NCI-H1694 (cell line): ENCODE results near the gene CCDC88B.
"Not testable (repeated sequence)": the region's sequence is repeated elsewhere in the genome, so short reads cannot be mapped to it uniquely, and the experiment has no call there.

ENCODE experiments used
- DNase-seq: peaks from one replicate; lab custom pipeline; 2025; lab: John Stamatoyannopoulos, UW

Gene CCDC88B

DNA sequence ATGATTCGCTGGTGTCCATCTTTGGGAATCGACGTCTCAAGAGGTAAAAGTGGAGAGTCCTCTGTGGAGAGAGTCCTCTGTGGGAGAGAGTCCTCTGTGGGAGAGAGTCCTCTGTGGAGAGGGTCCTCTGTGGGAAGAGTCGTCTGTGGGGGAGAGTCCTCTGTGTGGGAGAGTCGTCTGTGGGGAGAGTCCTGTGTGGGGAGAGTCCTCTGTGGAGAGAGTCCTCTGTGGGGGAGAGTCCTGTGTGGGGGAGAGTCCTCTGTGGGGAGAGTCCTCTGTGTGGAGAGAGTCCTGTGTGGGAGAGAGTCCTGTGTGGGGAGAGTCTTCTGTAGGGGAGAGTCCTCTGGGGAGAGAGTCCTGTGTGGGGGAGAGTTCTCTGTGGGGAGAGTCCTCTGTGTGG, 19.0 kb upstream of the CCDC88B start:
- DNase-seq, result no peak

DNA sequence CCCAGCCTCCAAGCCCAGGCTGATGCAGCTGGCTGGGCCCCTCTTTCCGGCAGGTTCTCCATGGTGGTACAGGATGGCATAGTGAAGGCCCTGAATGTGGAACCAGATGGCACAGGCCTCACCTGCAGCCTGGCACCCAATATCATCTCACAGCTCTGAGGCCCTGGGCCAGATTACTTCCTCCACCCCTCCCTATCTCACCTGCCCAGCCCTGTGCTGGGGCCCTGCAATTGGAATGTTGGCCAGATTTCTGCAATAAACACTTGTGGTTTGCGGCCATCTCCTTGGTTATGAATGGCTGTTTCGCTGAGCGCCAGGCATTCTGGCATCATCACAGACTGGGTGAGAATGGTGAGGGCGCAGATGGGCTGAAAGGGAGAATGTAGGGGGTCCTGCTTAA, 18.5 kb upstream of the CCDC88B start:
- no peak for DNase-seq

DNA sequence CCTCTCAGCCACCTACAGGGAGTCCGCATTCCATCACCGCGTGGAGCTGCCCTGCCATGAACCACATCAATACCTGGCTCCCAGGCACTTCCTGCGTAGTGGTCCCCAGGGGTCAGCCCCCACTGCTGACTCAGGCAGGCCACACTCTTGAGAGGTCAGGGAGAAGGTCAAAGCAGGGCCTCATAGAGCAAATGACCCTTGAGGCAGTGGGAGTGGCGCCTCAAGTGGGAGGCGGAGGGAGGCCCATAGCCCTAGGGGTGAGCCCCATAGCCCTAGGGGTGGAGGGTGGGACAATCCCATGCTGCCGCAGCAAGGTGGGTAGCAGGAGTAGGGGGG, 17.1 kb upstream of the CCDC88B start:
- no peak for DNase-seq

DNA sequence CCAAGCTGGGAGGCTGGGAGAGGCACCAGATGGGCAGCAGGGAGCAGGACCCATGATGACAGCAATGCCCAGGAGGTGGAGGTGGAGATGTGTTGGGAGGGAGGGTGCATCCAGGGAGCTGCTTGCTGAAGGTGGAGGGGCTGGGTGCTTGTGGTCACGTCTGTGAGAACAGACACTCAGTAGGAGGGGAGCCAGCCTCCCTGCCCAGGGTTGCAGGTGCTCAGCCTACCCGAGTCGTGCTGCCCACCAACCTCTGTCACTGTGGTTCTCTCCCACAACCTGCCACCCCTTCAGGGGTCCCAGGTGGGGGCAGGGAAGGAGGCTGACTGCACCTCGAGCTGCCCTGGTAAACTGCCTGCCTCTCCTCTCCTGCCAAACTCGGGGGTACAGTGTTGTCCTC, 16.6 kb upstream of the CCDC88B start:
- no peak for DNase-seq

DNA sequence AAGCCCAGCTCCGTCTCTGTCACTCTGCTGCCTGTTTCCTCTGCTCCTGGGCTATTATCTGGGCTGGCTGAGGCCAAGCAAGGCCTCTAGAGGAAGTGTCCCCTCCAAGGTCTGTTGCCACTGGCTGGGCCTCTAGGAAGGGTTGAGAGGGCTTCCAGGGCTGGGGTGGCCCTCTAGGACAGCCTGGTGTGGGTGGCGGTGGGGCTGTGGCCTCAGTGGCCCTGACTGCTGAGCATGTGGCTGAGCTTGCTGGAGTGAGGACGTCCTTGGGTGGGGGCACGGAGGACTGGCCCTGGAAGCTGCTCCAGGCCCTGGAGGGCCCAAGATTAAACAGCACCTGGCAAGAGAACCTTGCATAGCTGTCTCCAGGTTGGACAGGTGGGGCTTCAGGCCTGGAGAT, 16.0 kb upstream of the CCDC88B start:
- not testable (repeated sequence) for DNase-seq

DNA sequence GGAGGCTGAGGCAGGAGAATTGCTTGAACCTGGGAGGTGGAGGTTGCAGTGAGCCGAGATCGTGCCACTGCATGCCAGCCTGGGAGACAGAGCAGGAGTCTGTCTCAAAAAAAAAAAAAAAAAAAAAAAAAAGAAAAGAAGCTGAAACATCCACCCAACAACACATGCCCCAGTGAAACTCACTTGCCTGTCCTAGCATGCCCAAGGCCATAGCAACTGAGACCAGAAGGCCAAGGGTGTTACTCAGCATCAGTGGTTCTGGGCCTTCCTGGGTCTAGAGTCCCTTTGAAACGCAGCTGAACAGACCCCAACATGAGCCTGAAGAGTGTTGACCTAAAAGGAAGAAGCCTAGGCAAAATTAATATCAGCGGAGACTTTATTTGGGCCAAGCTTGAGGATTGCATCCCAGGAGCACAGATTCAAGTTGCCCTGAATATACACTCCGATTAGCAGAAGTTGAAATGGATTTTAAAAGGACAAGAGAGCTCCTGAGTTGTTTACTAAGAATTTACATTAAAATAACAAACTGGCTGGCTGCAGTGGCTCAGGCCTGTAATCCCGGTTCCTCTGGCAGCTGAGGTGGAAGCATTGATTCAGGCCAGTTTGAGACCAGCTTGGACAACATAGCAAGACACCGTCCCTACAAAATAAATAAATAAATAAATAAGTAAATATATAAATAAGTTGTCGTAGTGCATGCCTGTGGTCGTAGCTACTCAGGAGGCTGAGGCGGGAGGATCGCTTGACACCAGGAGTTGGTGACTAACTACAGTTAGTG, 15.1 kb upstream of the CCDC88B start:
- DNase-seq, result no peak

DNA sequence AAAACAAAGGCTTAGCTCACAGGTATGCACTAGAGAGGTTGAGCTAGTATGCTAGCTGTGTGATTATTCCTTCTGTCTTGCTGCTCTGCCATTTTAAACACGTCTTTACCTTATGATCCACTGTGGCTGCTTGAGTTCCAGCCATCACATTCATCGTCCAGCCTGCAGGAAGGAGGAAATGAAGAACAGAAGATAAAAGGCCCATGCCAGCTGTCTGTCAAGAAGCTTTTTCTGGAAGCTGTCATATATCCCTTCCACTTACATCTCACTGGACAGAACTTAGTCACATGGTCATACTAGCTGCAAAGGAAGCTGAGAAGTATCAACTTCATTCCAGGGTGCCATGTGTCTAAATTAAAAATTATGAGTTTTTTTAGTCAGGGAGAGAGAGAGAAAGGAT, 12.6 kb upstream of the CCDC88B start:
- DNase-seq, result no peak

DNA sequence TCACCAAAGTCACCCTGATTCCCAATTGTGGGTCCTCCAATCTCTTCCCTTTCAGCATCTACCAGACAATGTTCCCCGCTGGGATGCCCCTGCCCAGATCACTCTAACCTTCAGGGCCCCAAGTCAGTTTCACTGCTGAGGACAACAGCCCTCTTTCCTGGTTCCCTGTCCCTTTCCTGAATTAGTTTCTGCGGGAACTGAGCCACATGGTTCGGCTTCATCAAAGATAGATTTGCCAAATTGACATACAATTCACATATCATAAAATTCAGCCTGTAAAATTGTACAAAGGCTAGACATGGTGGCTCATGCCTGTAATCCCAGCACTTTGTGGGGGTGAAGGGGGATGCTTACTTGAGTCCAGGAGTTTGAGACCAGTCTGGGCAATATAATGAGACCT, 12.0 kb upstream of the CCDC88B start:
- no peak for DNase-seq

DNA sequence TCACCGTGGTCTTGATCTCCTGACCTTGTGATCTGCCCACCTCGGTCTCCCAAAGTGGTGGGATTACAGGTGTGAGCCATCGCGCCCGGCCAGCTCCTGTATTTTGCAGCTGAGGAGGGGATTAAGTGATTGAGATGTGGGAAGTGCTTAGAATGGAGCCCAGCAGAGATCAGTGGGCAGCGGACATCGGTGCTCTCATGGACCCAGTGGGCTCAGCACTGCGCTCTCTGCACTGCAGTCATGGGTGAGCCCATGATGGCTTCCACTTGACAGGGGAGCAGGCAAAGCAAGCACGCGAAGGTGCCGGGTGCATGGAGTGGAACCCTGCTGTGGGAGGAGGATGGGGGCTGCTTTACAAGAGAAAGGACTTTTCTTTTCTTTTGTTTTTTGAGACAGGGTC, 9.1 kb upstream of the CCDC88B start:
- DNase-seq, result no peak

DNA sequence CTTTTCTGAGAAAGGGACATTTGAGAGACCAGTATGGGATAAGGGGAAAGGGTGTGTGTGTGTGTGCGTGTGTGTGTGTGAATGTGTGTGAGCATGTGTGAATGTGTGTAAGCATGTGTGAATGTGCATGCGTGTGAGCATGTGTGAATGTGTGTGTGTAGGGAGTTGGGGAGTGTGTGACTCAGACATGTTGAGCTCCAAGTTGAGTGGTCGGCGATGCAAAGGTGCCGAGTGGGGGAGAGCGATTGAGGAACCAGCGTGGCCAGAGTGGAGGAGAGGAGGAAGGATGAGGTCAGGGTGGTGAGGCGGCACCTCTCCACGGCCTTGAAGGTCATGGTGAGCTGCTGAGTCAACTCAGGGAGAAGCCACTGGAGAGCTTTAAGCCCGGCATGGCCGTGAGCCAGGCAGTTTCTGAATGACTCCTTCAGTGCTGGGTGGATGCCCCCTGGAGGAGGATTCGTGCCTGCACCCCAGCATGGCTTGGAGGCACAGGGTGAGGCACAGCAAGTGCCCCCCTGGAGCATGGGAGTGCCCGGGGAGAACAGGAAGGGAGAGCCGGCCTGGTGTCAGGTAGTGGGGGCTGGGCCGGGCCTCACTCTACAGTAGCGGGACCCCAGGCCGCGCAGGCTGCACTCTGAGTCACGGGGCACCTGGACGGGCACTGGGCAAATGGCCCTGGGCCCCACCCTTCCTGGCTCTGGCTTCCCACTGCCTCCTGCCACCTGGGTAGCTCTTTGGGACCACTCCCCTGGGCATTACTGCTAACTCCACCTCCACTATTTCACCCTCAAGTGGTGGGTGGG, 8.2 kb upstream of the CCDC88B start:
- peak; percentile 74 for DNase-seq

DNA sequence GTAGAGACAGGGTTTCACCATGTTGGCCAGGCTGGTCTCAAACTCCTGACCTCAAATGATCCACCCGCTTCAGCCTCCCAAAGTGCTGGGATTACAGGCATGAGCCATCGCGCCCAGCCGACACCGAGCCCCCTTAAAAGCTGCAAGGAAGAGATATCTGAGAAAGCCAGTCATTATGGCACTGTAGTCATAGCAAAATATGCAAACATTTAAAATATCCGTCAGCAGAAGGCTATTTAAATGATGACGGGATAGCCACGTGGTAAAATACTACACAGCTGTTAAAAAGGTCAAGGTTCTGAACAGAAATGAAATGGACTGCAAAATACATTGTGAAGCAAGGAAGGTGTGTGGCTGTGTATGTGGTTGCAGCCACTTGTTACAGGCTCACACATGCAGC, 6.4 kb upstream of the CCDC88B start:
- no peak for DNase-seq

DNA sequence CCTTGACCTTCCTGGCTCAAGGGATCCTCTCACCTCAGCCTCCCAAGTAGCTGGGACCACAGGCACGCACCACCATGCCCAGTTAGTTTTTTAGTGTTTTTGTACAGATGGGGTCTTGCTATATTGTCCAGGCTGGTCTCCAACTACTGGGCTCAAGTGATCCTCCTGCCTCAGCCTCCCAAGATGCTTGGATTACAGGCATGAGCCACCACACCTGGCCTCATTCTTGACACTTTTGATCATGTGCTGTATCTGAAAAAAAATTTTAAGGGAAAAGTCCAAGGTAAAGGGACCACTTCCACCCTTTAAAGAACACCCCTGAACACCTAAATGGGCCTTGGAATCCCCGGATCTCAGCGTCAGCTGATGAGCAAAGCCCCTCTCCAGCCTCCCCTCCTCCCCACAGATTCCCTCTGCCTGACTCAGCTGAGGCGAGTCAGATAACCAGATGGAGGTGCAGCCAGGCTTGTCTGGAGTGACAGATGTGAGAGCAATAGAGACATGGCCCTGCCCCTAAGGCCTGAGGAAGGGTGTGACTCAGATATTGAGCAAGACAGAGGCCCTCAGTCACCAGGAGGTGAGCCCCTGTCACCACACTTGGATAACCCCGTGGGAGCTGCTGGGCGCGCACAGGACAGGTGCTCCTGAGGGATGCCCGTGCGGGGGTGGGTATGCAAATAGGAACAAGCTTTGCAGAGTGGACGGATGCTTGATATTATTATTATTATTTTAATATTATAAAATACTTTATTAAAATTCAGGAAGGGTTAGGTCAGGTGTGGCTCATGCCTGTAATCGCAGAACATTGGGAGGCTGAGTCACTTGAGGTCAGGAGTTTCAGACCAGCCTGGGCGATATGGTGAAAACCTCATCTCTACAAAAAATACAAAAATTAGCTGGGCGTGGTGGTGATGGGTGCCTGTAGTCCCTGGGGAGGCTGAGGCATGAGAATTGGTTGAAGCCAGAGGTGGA, 5.0 kb upstream of the CCDC88B start:
- DNase-seq, result peak; percentile 95

DNA sequence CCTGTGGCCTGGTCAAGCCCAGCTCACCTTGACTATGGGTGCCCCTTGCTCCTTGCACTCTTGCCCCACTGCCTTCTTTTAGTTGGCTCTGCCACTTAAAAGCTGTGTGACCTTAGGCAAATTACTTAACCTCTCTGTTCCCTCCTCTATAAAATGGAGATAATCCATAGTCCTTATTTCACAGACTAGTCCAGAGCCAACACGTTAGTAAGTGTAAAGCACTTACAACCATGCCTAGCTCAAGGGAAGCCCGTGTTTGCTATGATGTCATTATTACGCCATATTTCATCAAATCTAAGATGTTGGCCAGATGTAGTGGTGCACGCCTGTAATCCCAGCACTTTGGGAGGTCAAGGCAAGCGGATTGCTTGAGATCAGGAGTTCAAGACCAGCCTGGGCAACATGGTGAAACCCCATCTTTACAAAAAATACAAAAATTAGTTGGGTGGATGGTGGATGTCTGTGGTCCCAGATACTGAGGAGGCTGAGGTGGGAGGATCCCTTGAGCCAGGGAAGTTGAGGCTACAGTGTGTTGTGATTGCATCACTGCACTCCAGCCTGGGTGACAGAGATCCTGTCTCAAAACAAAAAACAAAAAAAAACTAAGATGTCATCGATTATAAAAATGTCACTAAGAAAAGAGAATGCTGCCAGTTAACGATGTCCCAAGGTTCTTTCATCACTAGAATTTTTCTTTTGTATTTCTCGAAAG, 2.3 kb upstream of the CCDC88B start:
- no peak for DNase-seq

DNA sequence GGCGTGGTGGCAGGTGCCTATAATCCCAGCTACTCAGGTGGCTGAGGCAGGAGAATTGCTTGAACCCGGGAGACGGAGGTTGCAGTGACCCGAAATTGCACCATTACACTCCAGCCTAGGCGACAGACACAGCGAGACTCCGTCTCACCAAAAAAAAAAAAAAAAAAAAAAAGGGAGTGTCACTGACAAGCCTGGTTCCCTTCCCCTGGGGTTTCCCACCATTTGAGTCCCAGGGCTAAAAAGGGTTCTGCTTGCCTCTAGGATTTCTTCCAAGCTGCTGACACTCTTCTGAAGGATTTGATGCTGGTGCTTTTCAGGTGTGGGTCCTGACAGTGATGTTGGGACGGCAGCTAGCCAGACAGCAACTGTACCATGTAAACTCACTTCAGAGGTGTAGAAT, 1.3 kb upstream of the CCDC88B start:
- no peak for DNase-seq

DNA sequence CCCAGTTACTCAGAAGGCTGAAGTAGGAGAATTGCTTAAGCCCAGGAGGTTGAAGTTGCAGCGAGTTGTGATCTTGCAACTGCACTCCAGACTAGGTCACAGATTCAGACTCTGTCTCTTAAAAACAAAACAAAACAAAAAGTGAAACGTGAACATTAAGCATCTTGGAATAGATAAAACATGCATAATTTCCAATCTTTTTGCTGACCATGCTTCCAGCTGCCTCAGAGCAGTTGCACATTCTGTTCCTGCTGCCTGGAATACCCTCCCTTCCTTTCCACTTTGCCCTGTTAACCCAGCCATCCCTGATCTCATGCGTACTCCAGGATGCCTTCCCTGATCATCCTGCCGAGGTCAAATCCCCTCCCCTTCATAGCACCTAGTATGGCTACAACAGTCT, 718 bp upstream of the CCDC88B start:
- DNase-seq, result no peak

DNA sequence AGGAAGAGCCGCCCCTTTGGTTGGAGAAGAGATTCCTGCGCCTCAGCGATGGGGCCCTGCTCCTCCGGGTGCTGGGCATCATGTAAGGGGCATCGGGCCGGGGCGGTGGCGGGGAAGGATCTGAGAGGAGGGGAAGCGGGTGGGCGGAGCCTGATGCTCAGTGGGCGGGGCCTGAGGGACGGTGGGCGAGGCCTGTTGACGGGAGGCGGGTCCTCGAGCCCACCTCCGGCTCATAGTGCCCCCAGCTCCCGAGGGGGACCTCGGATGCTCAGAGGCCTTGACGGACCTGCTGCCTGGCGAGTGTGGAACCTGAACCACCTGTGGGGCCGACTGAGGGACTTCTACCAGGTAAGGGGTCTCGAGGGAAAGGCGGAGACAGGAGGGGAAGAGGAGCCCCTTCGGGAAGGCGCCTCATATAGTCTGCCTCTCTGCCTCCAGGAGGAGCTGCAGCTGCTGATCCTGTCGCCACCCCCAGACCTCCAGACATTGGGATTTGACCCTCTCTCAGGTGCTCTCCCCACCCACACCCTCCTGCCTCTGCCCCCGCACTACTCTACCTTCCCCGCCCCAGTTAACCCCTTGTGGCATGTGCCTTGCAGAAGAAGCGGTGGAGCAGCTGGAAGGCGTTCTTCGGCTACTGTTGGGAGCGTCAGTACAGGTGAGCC, 799 bp downstream of the CCDC88B start:
- no peak for DNase-seq

DNA sequence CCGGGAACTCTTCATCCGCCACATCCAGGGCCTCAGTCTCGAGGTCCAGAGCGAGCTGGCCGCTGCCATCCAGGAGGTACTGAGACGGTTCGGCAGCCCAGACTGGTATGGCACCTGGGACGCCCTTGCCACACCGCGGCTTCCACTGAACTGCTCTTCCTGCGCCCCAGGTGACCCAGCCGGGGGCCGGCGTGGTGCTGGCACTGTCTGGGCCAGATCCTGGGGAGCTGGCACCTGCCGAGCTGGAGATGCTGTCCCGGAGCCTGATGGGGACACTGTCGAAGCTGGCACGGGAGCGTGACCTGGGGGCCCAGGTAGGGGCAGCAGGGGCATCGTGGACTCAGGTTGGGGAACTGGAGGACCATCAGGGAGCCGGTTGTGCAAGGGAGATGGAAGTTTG, 1.4 kb downstream of the CCDC88B start:
- DNase-seq, result no peak

DNA sequence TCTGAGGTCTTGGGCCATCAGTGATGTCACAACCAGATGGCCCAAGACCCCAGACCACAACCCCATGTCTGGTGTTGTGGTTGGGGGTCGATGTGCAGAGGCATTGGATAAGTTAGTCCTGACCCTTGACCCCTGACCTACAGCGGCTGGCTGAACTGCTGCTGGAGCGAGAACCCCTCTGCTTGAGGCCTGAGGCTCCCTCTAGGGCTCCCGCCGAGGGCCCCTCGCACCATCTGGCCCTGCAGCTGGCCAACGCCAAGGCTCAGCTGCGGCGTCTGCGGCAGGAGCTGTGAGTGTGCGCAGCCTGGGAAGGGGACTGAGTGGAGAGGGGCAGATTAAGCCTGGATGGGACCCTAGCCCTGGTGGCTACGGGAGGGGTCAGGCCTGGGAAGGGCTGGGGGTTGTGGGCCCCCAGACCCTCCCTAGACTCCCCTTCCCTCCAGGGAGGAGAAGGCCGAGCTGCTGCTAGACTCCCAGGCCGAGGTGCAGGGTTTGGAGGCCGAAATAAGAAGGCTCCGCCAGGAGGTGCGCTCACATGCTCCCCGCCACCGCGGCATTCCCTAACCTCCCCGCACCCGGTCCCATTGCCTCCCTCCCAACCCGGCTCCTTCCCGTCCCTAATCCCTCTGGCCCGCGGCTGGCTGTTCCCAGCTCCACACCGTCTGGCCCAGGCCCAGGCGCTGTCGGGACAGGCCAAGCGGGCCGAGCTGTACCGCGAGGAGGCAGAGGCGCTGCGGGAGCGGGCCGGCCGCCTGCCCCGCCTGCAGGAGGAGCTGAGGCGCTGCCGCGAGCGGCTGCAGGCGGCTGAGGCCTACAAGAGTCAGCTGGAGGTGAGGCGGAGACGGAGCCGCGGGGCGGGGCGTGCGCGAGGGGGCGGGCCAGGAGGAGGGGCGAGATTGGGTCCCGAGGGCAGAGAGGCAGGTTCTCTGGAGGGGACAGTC, 2.1 kb downstream of the CCDC88B start:
- DNase-seq, result peak; percentile 58

DNA sequence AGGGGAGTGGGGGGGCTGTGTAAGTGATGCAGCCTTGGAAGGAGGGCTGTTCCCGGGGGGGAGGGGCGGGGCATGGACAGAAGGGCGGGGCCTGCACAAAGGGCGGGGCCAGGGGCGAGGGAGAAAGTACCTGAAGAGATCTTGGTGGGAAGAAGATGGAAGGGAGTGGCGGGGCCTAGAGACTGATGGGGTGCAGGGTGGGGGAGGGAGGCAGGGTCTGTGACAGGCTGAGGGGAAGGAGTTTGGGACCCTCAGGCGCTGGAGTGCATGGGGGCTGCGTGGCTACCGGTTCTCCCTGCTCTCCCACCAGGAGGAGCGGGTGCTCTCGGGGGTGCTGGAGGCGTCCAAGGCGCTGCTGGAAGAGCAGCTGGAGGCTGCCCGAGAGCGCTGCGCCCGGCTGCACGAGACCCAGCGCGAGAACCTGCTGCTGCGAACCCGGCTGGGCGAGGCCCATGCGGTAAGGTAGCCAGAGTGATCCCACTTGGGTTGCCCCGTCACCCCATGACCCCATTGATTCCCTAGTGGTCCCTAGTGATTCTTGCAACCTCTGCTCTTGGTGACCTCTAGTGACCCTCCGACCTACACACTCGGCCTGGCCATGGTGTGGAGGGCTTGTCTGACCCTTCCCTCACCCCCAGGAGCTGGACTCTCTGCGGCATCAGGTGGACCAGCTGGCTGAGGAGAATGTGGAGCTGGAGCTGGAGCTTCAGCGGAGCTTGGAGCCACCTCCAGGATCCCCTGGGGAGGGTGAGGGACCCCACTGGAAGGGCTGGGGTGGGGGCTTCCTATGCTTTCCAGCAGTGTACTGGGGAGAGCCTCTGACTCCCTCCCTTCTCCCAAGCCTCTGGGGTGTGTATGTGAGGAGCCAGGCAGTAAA, 3.1 kb downstream of the CCDC88B start:
- DNase-seq, result no peak
